HG03558 (cell line): ENCODE results near the gene YPEL3.
A peak's percentile ranks its signal among the peaks of the same experiment; 100 is the strongest.

ENCODE experiments used
- ATAC-seq: cut with Tn5 transposase; IDR thresholded peaks from one replicate; pipeline ENCODE4 v1.9.1; 2021; ENCODE audit warnings: moderate number of reproducible peaks; ENCODE audit not compliant: unreplicated experiment; ENCODE audit errors: extremely low read depth

Gene YPEL3

GRCh38 chr16:30075503-30076275 lies 20.3 kb downstream of the YPEL3 start, which contains the start of gene PPP4C:
Gene PPP4C (plus strand): TSS chr16:30075994. CDS start chr16:30076378, 384 bp downstream.
- ATAC-seq: no peak

GRCh38 chr16:30070490-30070889 lies 25.5 kb downstream of the YPEL3 start:
- no peak for ATAC-seq

DNA sequence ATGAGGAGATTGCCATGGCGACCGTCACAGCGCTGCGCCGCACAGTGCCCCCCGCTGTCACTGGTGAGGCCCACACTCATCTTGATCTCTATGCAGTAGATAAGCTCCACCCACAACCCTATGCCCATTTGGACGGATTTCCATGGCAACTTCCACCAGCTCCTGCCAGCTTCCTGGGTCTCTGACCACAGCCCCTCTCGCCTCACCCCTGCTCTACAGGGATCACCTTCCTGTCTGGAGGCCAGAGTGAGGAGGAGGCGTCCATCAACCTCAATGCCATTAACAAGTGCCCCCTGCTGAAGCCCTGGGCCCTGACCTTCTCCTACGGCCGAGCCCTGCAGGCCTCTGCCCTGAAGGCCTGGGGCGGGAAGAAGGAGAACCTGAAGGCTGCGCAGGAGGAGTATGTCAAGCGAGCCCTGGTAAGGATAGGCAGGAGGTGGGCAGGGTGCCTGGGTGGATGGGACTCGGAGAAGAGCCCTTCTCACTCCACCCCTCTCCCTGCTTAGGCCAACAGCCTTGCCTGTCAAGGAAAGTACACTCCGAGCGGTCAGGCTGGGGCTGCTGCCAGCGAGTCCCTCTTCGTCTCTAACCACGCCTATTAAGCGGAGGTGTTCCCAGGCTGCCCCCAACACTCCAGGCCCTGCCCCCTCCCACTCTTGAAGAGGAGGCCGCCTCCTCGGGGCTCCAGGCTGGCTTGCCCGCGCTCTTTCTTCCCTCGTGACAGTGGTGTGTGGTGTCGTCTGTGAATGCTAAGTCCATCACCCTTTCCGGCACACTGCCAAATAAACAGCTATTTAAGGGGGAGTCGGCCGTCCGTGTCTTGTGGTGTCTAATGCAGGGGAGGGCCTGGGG lies 26.2 kb downstream of the YPEL3 start:
- ATAC-seq: no peak

GRCh38 chr16:30068750-30069610 lies 27.0 kb downstream of the YPEL3 start:
- no peak for ATAC-seq

DNA sequence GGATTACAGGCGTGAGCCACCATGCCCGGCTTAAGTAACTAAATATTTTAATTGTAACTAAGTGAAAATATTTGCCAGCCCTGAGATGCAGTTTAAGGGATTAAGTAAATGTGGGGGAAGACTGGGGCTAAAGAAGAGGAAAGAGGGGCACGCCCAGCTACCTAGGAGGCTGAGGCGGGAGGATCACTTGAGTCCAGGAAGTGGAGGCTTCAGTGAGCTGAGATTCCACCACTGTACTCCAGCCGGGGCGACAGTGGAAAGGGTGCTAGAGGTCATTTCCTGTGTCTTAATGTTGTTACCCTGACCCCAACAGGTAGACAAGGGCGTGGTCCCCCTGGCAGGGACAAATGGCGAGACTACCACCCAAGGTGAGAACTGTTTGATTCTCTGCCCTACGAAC lies 27.7 kb downstream of the YPEL3 start:
- no peak for ATAC-seq

GRCh38 chr16:30067584-30067916 lies 28.5 kb downstream of the YPEL3 start:
- ATAC-seq: no peak

GRCh38 chr16:30066761-30067583 lies 29.0 kb downstream of the YPEL3 start:
- no peak for ATAC-seq

GRCh38 chr16:30065943-30066760 lies 29.9 kb downstream of the YPEL3 start:
- ATAC-seq: no peak

- peak; percentile 51 for ATAC-seq
Observed at GRCh38 chr16:30065102-30065942, 30.7 kb downstream of the YPEL3 start, which contains the start of gene ALDOA. Gene ALDOA (plus strand): TSS chr16:30065760. CDS start chr16:30066898, 1,138 bp downstream.

- ATAC-seq: no peak
Observed at GRCh38 chr16:30064729-30065101, 31.3 kb downstream of the YPEL3 start.

DNA sequence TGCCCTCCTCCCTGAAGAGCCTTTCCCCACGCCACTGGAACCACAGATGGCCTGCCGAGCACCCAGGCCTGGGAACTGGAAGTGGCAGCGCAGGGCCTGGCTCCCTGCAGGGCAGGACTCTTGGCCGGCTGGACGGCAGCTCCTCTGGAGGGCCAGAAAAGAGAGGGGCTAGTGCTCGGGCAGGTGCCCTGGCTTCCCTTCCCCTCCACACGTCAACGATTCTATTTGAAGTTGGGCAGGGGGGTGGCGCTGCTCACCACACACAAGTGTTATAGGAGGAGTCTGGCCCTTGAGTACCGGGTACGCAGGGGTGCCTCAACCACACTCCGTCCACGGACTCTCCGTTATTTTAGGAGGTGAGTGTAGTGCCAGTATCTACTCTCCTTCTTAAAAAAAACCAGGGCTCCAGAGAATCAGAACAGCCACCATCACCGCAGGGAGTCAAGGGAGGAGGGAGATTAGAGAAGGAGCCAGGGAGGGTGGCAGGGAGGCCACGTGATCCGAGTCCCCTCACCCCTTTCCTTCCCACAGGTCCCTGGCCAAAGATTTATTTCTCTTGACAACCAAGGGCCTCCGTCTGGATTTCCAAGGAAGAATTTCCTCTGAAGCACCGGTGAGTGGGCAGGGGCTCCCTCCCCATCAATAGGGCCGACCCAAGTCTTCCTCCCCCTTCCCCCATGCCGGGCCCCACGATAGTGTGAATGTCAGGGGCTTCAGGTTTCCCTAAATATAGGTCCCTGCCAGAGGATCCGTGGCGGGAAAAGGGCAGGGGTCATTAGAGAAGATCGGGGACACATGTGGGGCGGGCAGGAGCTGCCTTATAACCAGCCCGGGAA lies 31.9 kb downstream of the YPEL3 start:
- ATAC-seq: no peak

- no peak for ATAC-seq
Observed at GRCh38 chr16:30063278-30063892, 32.6 kb downstream of the YPEL3 start.

DNA sequence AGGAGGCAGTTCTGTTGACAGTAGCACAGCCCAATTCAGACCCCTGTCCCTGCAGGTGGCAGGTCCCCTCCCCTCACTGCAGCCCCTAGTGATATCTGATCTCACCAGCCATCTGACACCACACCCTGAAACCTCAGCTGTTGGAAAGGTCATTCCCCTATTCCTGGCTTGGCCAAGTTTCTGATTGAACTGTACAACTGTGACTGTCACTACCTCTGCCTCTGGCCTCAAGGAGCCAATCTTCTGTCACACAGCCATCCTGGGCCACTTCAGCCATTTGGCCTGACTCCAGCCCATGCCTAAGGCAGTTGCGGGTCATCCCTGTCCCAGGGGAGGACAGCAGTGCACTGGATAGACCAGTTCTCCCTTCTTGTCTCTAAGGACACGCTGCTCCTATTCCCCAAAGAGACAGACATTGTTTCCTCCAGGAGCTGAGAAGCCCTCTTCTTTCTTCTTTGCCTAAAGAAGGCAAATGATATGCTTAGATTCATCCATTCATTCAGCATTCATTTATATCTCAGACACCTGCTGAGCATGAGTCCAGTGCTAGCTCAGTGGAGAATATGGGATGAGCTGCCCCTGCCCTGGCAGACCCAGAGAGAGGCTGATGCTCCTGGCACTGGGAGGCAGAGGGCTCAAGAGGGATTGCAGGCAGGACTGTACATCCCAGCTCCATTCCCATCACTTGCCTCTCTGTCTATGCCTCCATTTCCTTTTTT lies 35.0 kb downstream of the YPEL3 start:
- ATAC-seq: no peak

- no peak for ATAC-seq
Observed at GRCh38 chr16:30060346-30060745, 35.7 kb downstream of the YPEL3 start.

- ATAC-seq: no peak
Observed at GRCh38 chr16:30054959-30055553, 41.0 kb downstream of the YPEL3 start.

DNA sequence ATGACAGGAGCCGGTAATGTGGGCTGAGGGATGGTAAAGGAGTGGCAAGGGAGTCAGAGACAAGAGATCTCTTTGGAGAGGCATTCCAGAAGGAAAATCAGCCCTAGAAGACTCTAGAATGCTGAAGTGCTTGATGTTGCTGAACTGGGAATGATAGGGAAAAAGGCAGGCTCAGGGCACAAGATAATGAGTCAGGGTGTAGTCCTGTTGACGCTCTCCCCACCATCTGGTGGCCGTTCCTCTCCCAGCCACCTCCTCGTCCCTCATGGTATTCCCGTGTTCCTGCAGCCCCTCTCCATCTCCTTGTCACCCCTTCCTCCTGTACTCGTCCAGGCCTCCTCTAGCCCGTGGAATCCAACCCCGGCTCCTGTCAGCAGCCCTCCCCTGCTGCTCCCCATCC lies 41.6 kb downstream of the YPEL3 start:
- no peak for ATAC-seq
